Putamen (tissue), 1 donor: ENCODE data around the gene C13orf42.
"Not testable (repeated sequence)": the region's sequence is repeated elsewhere in the genome, so short reads cannot be mapped to it uniquely, and the experiment has no call there.

Experiments used
- DNase-seq: peaks from one replicate; pipeline ENCODE4 v3.0.0-alpha.2; 2016; ENCODE audit warnings: low spot score

The C13orf42 gene

GRCh38 chr13:51120873-51121272, 9.8 kb upstream of the C13orf42 start:
- not testable (repeated sequence) for DNase-seq

GRCh38 chr13:51118809-51119431, 7.8 kb upstream of the C13orf42 start:
- DNase-seq = no peak

- DNase-seq = no peak
Measured at GRCh38 chr13:51113969-51114368, 2.9 kb upstream of the C13orf42 start.

GRCh38 chr13:51113186-51113881, 2.3 kb upstream of the C13orf42 start:
- DNase-seq = no peak

- DNase-seq = no peak
Measured at GRCh38 chr13:51112771-51113170, 1.7 kb upstream of the C13orf42 start.

GRCh38 chr13:51111997-51112396, 923 bp upstream of the C13orf42 start:
- no peak for DNase-seq

GRCh38 chr13:51107996-51108395, 3.1 kb downstream of the C13orf42 start:
- DNase-seq = no peak

- DNase-seq = no peak
Measured at GRCh38 chr13:51105046-51105445, 6.0 kb downstream of the C13orf42 start.

GRCh38 chr13:51101636-51102235, 9.3 kb downstream of the C13orf42 start:
- no peak for DNase-seq

- DNase-seq = no peak
Measured at GRCh38 chr13:51097353-51098043, 13.6 kb downstream of the C13orf42 start.

- DNase-seq = no peak
Measured at GRCh38 chr13:51096131-51096530, 14.9 kb downstream of the C13orf42 start.

GRCh38 chr13:51093574-51093973, 17.5 kb downstream of the C13orf42 start:
- no peak for DNase-seq

GRCh38 chr13:51091839-51092238, 19.2 kb downstream of the C13orf42 start:
- no peak for DNase-seq

GRCh38 chr13:51083706-51084105, 27.4 kb downstream of the C13orf42 start:
- DNase-seq = no peak

- DNase-seq = not testable (repeated sequence)
Measured at GRCh38 chr13:51080478-51081065, 30.5 kb downstream of the C13orf42 start.

GRCh38 chr13:51071493-51071892, 39.6 kb downstream of the C13orf42 start:
- no peak for DNase-seq

- DNase-seq = peak; percentile 71
Measured at GRCh38 chr13:51070005-51070649, 40.9 kb downstream of the C13orf42 start.

GRCh38 chr13:51068501-51068900, 42.6 kb downstream of the C13orf42 start:
- DNase-seq = no peak

- no peak for DNase-seq
Measured at GRCh38 chr13:51067706-51068105, 43.4 kb downstream of the C13orf42 start.

- DNase-seq = no peak
Measured at GRCh38 chr13:51067210-51067701, 43.8 kb downstream of the C13orf42 start.

GRCh38 chr13:51066091-51066831, 44.8 kb downstream of the C13orf42 start:
- no peak for DNase-seq
